Spinal cord (tissue), 10 donors: ENCODE data around the gene KCNN4. TPM values are rescaled to one million over a fixed set of nuclear protein-coding genes. Genes with fewer than 3 reads are reported as not detected.
A peak's percentile ranks its signal among the peaks of the same experiment; 100 is the strongest.

Experiments used
- DNase-seq, 6 donors: peaks; one replicate each; pipeline versions ENCODE4 v3.0.0 to v3.0.0-alpha.2; 2013 to 2015; ENCODE audit warnings: low spot score in 6 of 6, low read depth in 4 of 6
- H3K27ac ChIP-seq: one replicate; pipeline ENCODE4 v1.5.1; 2013; ENCODE audit warnings: low read depth, low read length, control low read depth
- H3K27me3 ChIP-seq: one replicate; pipeline ENCODE4 v1.6.1; 2013; ENCODE audit warnings: low read length; ENCODE audit not compliant: control insufficient read depth, insufficient read depth
- H3K36me3 ChIP-seq: one replicate; pipeline ENCODE4 v1.6.1; 2013; ENCODE audit warnings: low read length; ENCODE audit not compliant: control insufficient read depth, insufficient read depth
- H3K4me1 ChIP-seq: one replicate; pipeline ENCODE4 v1.6.1; 2013; ENCODE audit warnings: low read length; ENCODE audit not compliant: control insufficient read depth, insufficient read depth
- H3K4me3 ChIP-seq: one replicate; pipeline ENCODE4 v1.5.1; 2013; ENCODE audit warnings: low read depth, low read length, control low read depth
- H3K9me3 ChIP-seq: one replicate; pipeline ENCODE4 v1.6.1; 2013; ENCODE audit warnings: low read length; ENCODE audit not compliant: control insufficient read depth, insufficient read depth
- WGBS: methylation state at CpG from one replicate; pipeline ENCODE4 v1.1.5; 2013; ENCODE audit warnings: missing lambda C conversion rate; ENCODE audit not compliant: insufficient coverage; 5-methylcytosine and 5-hydroxymethylcytosine counted together
- polyA plus RNA-seq, 2 donors: library from polyadenylated mRNA; unstranded; fragments of 120-200 nt; gene quantifications; one replicate each; pipeline ENCODE4 v1.2.1, GENCODE V29; 2013; ENCODE audit not compliant: insufficient read length in 2 of 2
- total RNA-seq, 2 donors: library from RNA; depleted of rRNA in 1 of 2; stranded (reverse); fragments of 120-200 nt in 1 of 2; fragments of >200 nt in 1 of 2; gene quantifications; one replicate each; pipeline versions ENCODE4 v1.2.3 to v1.2.4, GENCODE V29; 2013 to 2014
- donor health status: healthy.

KCNN4 gene
- total and polyA plus RNA-seq, 4 donors = 0.62 to 1.1 (median 0.81) TPM

DNA sequence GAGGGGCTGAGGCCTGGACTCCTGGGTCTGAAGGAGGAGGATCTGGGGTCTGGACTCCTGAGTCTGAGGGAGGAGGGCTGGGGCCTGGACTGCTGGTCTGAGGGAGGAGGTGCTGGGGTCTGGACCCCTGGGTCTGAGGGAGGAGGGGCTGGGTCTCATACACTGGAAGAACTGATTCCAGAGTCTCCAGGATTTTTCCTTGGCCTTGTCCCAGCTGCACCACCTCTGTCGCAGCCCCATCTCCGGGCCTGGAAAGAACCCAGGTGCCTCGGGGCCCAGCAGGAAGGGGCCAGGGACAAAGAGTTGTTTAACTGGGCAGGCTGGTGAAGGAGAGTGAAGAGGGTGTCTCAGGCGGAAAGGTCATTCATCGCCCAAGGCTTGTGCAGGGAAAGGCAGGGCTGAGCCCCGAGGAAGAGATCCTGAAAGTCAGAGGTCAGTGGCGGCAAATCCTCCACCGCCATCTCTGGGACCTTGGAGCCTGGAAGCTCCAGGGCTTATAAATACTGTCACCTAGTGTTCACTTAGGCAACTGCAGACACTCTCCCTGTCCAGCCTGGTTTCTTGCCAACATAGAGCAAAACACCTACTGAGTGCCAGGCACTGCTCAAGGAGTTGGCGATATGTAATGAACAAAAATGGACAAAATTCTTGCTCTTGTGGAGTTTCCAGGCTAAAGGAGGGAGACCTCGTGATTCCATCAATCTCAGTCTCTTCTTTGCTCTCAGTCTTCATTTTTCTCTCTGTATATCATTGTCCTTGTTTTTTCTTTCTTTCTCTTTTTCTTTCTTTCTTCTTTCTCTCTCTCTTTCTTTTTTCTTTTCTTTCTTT, 4.4 kb upstream of the KCNN4 start:
- DNase-seq = peak in 5 of 6 donors; percentile 30 to 81 (median 42)
- no peaks in the 10 kb centered on the region for H3K36me3 ChIP-seq
- H3K27me3 ChIP-seq = no peaks in the 10 kb centered on the region
- H3K4me1 ChIP-seq = peaks cover 9% of the 10 kb centered on the region
- no peak overlapping the region for H3K4me3 ChIP-seq
- no peaks in the 10 kb centered on the region for H3K9me3 ChIP-seq
- no peak overlapping the region for H3K27ac ChIP-seq
- WGBS = 24% methylated on average over 8 of the region's 10 CpGs

DNA sequence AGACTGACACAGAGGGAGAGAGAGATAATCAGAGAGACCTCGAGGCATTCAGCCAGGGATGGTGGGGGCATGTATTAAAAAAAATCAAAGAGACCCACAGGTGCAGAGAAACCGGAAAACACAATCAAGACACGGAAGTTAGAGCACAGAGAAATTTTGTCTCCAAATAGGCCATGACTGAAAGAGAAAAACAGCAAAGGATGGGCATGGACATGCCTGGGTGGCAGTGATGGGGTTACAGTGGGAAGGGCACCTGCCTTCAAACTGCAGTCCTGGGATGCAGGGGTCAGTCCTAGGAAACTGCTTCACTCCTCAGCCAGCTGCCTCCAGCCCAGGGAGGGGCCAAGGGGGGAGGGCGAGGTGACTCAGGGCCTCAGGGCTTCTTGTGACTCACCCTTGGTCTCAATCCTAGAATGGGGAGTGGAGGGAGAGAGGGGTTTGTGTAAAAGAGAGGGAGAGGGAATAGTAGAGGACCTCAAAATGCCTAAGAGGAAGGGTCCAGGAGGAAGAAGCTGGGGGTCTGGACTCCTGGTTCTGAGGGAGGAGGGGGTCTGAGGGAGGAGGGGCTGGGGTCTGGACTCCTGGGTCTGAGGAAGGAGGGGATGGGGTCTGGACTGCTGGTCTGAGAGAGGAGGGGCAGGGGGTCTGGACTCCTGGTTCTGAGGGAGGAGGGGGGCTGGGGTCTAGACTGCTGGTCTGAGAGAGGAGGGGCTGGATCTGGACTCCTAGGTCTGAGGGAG, 3.6 kb upstream of the KCNN4 start:
- peaks cover 9% of the 10 kb centered on the region for H3K4me1 ChIP-seq
- no peak overlapping the region for H3K4me3 ChIP-seq
- WGBS = 83% methylated on average over 4 of the region's 4 CpGs
- H3K27ac ChIP-seq = no peak overlapping the region
- no peaks in the 10 kb centered on the region for H3K36me3 ChIP-seq
- no peaks in the 10 kb centered on the region for H3K27me3 ChIP-seq
- no peak for DNase-seq
- no peaks in the 10 kb centered on the region for H3K9me3 ChIP-seq

DNA sequence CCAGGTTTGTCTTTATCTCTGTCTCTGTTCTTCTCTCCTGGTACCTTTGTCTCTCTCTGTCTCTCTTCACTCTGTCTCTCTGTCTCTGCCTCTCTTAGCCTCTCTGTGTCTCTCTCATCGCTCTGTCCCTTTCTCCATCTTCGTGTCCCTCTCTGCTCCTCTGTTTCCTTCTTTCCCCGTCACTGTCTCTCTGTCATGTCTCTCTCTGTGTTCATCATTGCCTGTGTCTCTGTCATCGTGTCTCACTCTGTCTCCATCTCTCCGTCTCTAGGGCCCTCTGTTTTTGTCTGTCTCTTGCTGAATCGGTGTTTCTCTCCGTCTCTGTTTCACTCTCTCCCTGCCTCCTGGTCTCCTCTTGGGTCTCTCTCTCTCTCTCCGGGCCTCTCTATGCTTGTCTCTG, 2.9 kb upstream of the KCNN4 start:
- H3K27ac ChIP-seq = no peak overlapping the region
- no peaks in the 10 kb centered on the region for H3K27me3 ChIP-seq
- no peaks in the 10 kb centered on the region for H3K36me3 ChIP-seq
- DNase-seq = no peak
- H3K9me3 ChIP-seq = no peaks in the 10 kb centered on the region
- peaks cover 10% of the 10 kb centered on the region for H3K4me1 ChIP-seq
- WGBS = 86% methylated on average over 8 of the region's 8 CpGs
- no peak overlapping the region for H3K4me3 ChIP-seq

DNA sequence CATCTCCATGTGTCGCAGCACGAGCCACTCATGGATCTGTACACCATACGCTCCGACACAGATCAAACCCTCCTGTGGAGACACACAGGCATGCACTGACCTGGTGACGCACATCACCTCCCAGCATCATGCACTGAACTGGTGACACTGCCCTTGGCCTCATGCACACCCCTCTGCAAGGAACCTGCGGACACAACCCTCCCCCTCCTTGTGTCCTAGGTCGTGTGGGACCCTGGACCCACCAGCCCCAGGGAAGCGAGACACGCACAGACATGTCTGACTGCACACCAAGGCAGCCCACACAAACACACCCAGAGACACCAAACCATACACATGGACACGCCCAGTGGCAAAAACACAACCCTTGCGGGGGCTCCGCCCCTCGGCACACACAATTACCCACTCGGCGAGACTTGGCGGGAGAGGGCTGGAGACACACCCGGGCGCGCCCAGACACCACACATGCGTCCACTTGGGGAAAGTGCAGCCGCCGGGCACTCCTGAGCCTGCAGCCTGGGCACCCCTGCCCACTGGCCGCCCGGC, 2.0 kb upstream of the KCNN4 start:
- Histone ChIP-seq H3K4me3 (no peak overlapping the region), H3K27me3 (no peaks in the 10 kb centered on the region), H3K27ac (no peak overlapping the region), H3K9me3 (no peaks in the 10 kb centered on the region), H3K4me1 (peaks cover 17% of the 10 kb centered on the region), H3K36me3 (no peaks in the 10 kb centered on the region)
- WGBS = 81% methylated on average over 24 of the region's 24 CpGs
- no peak for DNase-seq

DNA sequence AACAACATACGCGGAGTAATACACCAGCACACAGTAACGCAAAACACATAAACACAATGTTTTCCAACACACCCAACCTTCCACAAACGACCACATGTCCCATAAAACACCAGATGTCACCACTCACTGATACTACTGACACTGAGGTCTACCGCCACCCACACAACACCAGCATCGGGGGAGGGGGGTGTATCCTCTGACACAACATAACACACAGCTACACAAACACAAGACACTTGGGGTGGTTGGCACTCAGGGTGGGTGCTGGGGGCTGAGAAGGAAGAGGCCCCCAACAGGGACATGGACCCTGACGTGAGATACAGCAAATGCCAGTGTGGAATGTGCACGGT, 1.5 kb upstream of the KCNN4 start:
- Histone ChIP-seq H3K4me3 (no peak overlapping the region), H3K27ac (no peak overlapping the region), H3K4me1 (peaks cover 22% of the 10 kb centered on the region), H3K9me3 (no peaks in the 10 kb centered on the region), H3K27me3 (no peaks in the 10 kb centered on the region), H3K36me3 (no peaks in the 10 kb centered on the region)
- 63% methylated on average over 5 of the region's 8 CpGs for WGBS
- no peak for DNase-seq

DNA sequence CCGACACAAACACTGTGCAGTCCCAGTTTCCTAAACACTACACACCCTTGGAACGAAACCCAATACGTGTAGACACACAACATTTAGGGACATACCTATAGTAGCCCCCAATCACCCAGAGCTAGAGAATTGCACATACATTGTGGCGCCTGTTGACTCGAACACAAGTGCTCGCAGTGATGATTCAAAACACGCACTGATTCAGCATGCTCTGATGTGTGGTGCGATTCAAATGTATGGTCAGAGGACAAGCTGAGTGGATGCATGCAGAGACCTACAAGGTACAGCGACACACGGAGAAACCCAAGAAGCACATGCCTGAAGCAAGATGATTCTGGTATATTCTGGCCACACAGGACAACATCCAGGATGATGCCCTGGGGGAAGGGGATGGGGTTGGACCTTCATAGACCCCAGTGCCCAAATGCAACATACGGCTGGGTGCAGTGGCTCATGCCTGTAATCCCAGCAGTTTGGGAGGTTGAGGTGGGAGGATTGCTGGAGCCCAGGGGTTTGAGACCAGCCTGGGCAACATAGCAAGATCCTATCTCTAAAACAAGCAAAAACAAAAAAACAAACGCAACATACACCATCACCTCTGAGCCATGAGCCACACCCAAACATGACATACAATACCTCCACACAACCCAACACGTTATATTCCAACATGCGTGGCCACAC, 997 bp upstream of the KCNN4 start:
- Histone ChIP-seq H3K27me3 (no peaks in the 10 kb centered on the region), H3K4me1 (peaks cover 23% of the 10 kb centered on the region), H3K4me3 (no peak overlapping the region), H3K27ac (no peak overlapping the region), H3K36me3 (no peaks in the 10 kb centered on the region), H3K9me3 (no peaks in the 10 kb centered on the region)
- 94% methylated on average over 12 of the region's 14 CpGs for WGBS
- no peak for DNase-seq

DNA sequence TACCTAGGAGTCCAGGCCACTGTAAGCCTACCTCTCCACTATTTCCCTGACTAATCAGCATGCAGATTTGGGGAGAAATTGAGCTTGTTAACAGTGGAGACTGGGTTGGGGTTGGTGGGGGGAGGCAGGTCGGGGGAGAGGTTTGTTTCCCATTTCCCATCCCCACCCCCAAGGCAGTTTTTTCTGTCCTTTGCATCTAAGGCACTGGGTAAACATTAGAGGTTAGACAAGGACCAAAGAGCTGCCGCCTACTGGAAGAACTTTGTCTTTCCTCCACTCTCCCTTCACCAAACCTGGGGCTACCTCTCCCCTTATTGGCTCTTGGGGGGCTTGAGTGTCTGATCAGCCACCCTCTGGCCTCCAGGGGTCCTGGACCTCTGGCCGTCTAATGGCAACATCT, 953 bp downstream of the KCNN4 start:
- no peak for DNase-seq
- WGBS = 42% methylated on average over 2 of the region's 3 CpGs
- peaks cover 21% of the 10 kb centered on the region for H3K4me1 ChIP-seq
- H3K27ac ChIP-seq = no peak overlapping the region
- H3K36me3 ChIP-seq = no peaks in the 10 kb centered on the region
- H3K4me3 ChIP-seq = no peak overlapping the region
- no peaks in the 10 kb centered on the region for H3K9me3 ChIP-seq
- H3K27me3 ChIP-seq = peaks cover 7% of the 10 kb centered on the region

DNA sequence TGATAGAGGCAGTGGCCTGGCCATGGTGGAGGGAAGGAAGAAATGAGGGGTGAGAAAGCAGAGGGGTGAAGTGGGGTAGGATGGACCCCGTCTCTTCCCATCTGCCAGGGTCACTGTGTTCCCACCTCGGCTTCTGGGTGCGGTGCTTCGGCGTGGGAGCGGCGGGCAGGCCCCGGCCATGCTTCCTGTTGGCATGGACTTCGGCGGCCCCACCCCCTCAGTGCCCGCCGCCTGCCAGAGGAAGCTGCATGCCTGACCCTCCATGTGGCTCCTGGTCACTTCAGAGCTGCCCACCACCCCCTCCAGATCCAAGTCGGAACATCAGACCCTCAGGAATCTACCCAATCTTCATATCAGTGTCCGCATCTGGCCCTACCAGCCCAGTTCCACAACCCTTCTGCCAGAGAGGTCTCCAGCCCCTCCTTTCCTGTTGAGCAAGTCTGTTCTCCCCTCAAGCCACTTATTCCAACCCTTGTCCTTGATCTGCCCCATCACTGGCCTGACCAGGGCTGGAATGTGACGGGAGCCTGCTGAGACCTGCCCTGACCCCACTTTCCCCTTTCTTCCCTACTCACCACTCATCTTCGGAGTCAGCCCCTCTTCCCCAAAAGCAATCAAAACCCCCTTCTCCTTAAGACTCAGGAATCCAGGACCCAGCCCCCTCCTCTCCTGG, 1.5 kb downstream of the KCNN4 start:
- H3K36me3 ChIP-seq = no peaks in the 10 kb centered on the region
- no peaks in the 10 kb centered on the region for H3K9me3 ChIP-seq
- WGBS = 82% methylated on average over 15 of the region's 16 CpGs
- no peak overlapping the region for H3K27ac ChIP-seq
- peaks cover 12% of the 10 kb centered on the region for H3K27me3 ChIP-seq
- DNase-seq = no peak
- H3K4me1 ChIP-seq = peaks cover 26% of the 10 kb centered on the region
- no peak overlapping the region for H3K4me3 ChIP-seq

DNA sequence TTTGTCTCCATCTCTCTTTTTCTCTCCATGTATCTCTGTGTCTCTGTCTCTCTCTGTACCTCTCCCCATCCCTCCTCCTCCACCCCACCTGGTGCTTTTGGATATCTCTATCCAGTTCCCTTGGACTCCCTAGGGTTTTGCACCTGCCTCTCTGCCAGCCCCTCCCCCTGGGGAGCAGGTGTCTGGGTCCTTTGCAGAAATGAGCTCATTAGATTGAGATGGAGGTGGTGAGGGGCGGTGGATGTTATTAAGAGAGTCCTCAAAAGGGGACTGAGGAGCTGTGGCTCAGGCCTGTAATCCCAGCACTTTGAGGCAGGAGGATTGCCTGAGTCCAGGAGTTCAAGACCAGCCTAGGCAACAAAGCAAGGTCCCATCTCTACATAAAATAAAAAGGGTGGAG, 2.1 kb downstream of the KCNN4 start:
- H3K27ac ChIP-seq = no peak overlapping the region

More for the DNA sequence above, 2.1 kb downstream of the KCNN4 start:
- Histone ChIP-seq H3K4me1 (peaks cover 32% of the 10 kb centered on the region), H3K9me3 (no peaks in the 10 kb centered on the region), H3K4me3 (no peak overlapping the region), H3K27me3 (peaks cover 18% of the 10 kb centered on the region), H3K36me3 (no peaks in the 10 kb centered on the region)
- DNase-seq = no peak
- 60% methylated on average over 1 of the region's 1 CpG for WGBS
